NCI-H2029 (cell line): ENCODE data around the gene HES5.

ENCODE experiments used
- DNase-seq: peaks from one replicate; lab custom pipeline; 2025; lab: John Stamatoyannopoulos, UW

HES5 gene

DNA sequence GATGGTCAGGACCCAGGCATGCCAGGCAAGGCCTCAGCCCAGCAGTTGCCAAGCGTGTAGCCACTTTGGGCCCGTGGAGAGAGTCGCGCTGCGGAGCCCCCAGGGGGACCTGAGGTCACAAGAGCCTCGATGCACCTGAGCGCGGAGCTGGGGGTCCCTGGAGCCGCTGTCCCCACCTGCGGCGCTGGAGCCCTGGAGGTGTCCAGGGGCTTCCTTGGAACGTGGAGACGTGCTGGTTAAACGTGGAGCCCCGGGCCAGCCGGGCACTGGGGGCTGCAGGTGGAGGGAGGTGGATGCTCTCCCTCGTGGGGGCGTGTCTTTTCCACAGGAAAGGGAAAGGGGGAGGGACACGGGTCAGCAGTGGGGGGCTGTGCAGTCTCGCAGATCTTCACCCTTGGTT lies 50.9 kb downstream of the HES5 start:
- DNase-seq = no peak
